Transverse colon (tissue), 4 donors: ENCODE measurements around the gene FIS1.
"Not testable (repeated sequence)": the region's sequence is repeated elsewhere in the genome, so short reads cannot be mapped to it uniquely, and the experiment has no call there.

Experiments used
- CTCF ChIP-seq, 5 experiments: fragments of 200-600 bp in 3 of 5; fragments of 450-650 bp in 2 of 5; sonication (generic) in 3 of 5; IDR thresholded peaks; 1 replicate in 2 of 5; 2 replicates in 3 of 5; pipeline ENCODE4 v1.5.1; 2016 to 2017; ENCODE audit warnings: antibody characterized with exemption in 5 of 5, inconsistent platforms in 3 of 5, mild to moderate bottlenecking in 2 of 5, moderate library complexity in 1 of 5
- EP300 ChIP-seq: sonication (generic); formaldehyde crosslinking; IDR thresholded peaks from one replicate; pipeline ENCODE4 v1.6.1; 2017; ENCODE audit warnings: antibody characterized with exemption, low read depth
- POLR2A ChIP-seq: fragments of 450-650 bp; IDR thresholded peaks from one replicate; pipeline ENCODE4 v1.6.1; 2016; ENCODE audit warnings: antibody characterized with exemption, mild to moderate bottlenecking, moderate library complexity
- POLR2AphosphoS5 ChIP-seq, 3 donors: sonication (generic); formaldehyde crosslinking; IDR thresholded peaks; one replicate each; pipeline ENCODE4 v1.6.1; 2016; ENCODE audit warnings: antibody characterized with exemption in 3 of 3

- not testable (repeated sequence) for TF ChIP-seq POLR2A; POLR2AphosphoS5 (IDR thresholded peaks at IDR 0.05); EP300
- peak; percentile 54 to 70 (median 69) for TF ChIP-seq CTCF (IDR thresholded peaks at IDR 0.05)
These were observed 45.5 kb upstream of the FIS1 start for GRCh38 chr7:101290186-101291037.
